H9 (cell line): ENCODE measurements around the gene GRK4. TPM values are rescaled to one million over a fixed set of nuclear protein-coding genes. Genes with fewer than 3 reads are reported as not detected.
A peak's percentile ranks its signal among the peaks of the same experiment; 100 is the strongest.

Source experiments
- DNase-seq: peaks from one replicate; pipeline ENCODE4 v3.0.0-alpha.2; 2017
- H2AFZ ChIP-seq: one replicate; pipeline ENCODE4 v1.6.1; 2013; ENCODE audit warnings: mild to moderate bottlenecking, low read length, control low read depth, moderate library complexity
- H2AK5ac ChIP-seq: 2 replicates; pipeline ENCODE4 v1.6.1; 2013; ENCODE audit warnings: low read length, control low read depth, mixed read lengths; ENCODE audit not compliant: insufficient read length
- H2BK120ac ChIP-seq: one replicate; pipeline ENCODE4 v1.6.1; 2013; ENCODE audit warnings: low read depth, mild to moderate bottlenecking, low read length, control low read depth, inconsistent platforms; ENCODE audit not compliant: poor library complexity, severe bottlenecking
- H2BK12ac ChIP-seq: 2 replicates; pipeline ENCODE4 v1.6.1; 2013; ENCODE audit warnings: low read length, control low read depth, mixed read lengths, low read depth; ENCODE audit not compliant: insufficient read length
- H2BK15ac ChIP-seq: 2 replicates; pipeline ENCODE4 v1.6.1; 2013; ENCODE audit warnings: low read depth, low read length, control low read depth
- H2BK20ac ChIP-seq: one replicate; pipeline ENCODE4 v1.6.1; 2013; ENCODE audit warnings: low read depth, mild to moderate bottlenecking, low read length, control low read depth, inconsistent platforms; ENCODE audit not compliant: poor library complexity, severe bottlenecking
- H2BK5ac ChIP-seq: 2 replicates; pipeline ENCODE4 v1.6.1; 2013; ENCODE audit warnings: low read length, control low read depth, mixed read lengths; ENCODE audit not compliant: insufficient read length
- H3K14ac ChIP-seq: 2 replicates; pipeline ENCODE4 v1.6.1; 2013; ENCODE audit warnings: low read length, control low read depth; ENCODE audit not compliant: insufficient read depth
- H3K18ac ChIP-seq: 2 replicates; pipeline ENCODE4 v1.6.1; 2013; ENCODE audit warnings: low read depth, mild to moderate bottlenecking, mixed read lengths, low read length, control low read depth; ENCODE audit not compliant: insufficient read length
- H3K23ac ChIP-seq: 2 replicates; pipeline ENCODE4 v1.6.1; 2013; ENCODE audit warnings: low read length, control low read depth, mixed read lengths, low read depth; ENCODE audit not compliant: insufficient read length
- H3K23me2 ChIP-seq: 2 replicates; pipeline ENCODE4 v1.6.1; 2013; ENCODE audit warnings: low read depth, mild to moderate bottlenecking, mixed read lengths, low read length, control low read depth; ENCODE audit not compliant: insufficient read length, poor library complexity, severe bottlenecking
- H3K27ac ChIP-seq: 2 replicates; pipeline ENCODE4 v1.5.1; 2013; ENCODE audit warnings: low read length, control low read depth, mixed read lengths, low read depth; ENCODE audit not compliant: insufficient read length
- H3K27me3 ChIP-seq: 2 replicates; pipeline ENCODE4 v1.6.1; 2013; ENCODE audit warnings: low read length, control low read depth, inconsistent platforms; ENCODE audit not compliant: insufficient read depth
- H3K4ac ChIP-seq: 2 replicates; pipeline ENCODE4 v1.6.1; 2013; ENCODE audit warnings: low read depth, mild to moderate bottlenecking, control low read depth, inconsistent platforms, low read length, moderate library complexity
- H3K4me1 ChIP-seq: 2 replicates; pipeline ENCODE4 v1.6.1; 2013; ENCODE audit warnings: low read length, control low read depth, inconsistent platforms; ENCODE audit not compliant: insufficient read depth
- H3K4me2 ChIP-seq: 2 replicates; pipeline ENCODE4 v1.6.1; 2013; ENCODE audit warnings: low read length, control low read depth, mixed read lengths; ENCODE audit not compliant: insufficient read length, insufficient read depth
- H3K56ac ChIP-seq: 2 replicates; pipeline ENCODE4 v1.6.1; 2013; ENCODE audit warnings: low read depth, mild to moderate bottlenecking, mixed read lengths, low read length, control low read depth; ENCODE audit not compliant: insufficient read length
- H3K79me1 ChIP-seq: 2 replicates; pipeline ENCODE4 v1.6.1; 2013; ENCODE audit warnings: low read depth, mild to moderate bottlenecking, moderate library complexity, low read length, control low read depth, inconsistent platforms; ENCODE audit not compliant: insufficient read depth, poor library complexity, severe bottlenecking
- H3K79me2 ChIP-seq: 2 replicates; pipeline ENCODE4 v1.6.1; 2013; ENCODE audit warnings: low read length, control low read depth, inconsistent platforms; ENCODE audit not compliant: insufficient read depth
- H3K9ac ChIP-seq: 2 replicates; pipeline ENCODE4 v1.6.1; 2013; ENCODE audit warnings: low read length, control low read depth, mixed read lengths; ENCODE audit not compliant: insufficient read length; ENCODE audit errors: extremely low read depth
- H3K9me3 ChIP-seq: one replicate; pipeline ENCODE4 v1.6.1; 2013; ENCODE audit warnings: low read depth, low read length, inconsistent platforms; ENCODE audit not compliant: control insufficient read depth
- H3T11ph ChIP-seq: one replicate; pipeline ENCODE4 v1.6.1; 2013; ENCODE audit warnings: mild to moderate bottlenecking, low read length, control low read depth, inconsistent platforms
- H4K20me1 ChIP-seq: one replicate; pipeline ENCODE4 v1.6.1; 2013; ENCODE audit not compliant: control insufficient read depth, insufficient read length, insufficient read depth
- H4K5ac ChIP-seq: 2 replicates; pipeline ENCODE4 v1.6.1; 2013; ENCODE audit warnings: low read depth, mild to moderate bottlenecking, mixed read lengths, low read length, control low read depth; ENCODE audit not compliant: insufficient read length
- H4K8ac ChIP-seq: replicated peaks from 2 replicates; pipeline ENCODE4 v1.6.1; 2013; ENCODE audit warnings: low read length, control low read depth, mixed read lengths, low read depth; ENCODE audit not compliant: insufficient read length
- H4K91ac ChIP-seq: 2 replicates; pipeline ENCODE4 v1.6.1; 2013; ENCODE audit warnings: low read depth, mild to moderate bottlenecking, moderate library complexity, mixed read lengths, low read length, control low read depth; ENCODE audit not compliant: insufficient read length
- H3K27ac Mint-ChIP-seq, 3 experiments: 2 replicates in 2 of 3; 3 replicates in 1 of 3; pipeline ENCODE4 v1.8.0; 2020 to 2021; ENCODE audit warnings: mixed read lengths in 3 of 3, mild to moderate bottlenecking in 1 of 3, moderate library complexity in 1 of 3
- H3K27me3 Mint-ChIP-seq: 2 replicates; pipeline ENCODE4 v1.8.0; 2021; ENCODE audit warnings: low read depth, mild to moderate bottlenecking, moderate library complexity, mixed read lengths
- H3K36me3 Mint-ChIP-seq, 3 experiments: 2 replicates in 2 of 3; 3 replicates in 1 of 3; pipeline ENCODE4 v1.8.0; 2020 to 2021; ENCODE audit warnings: low read depth in 3 of 3, mixed read lengths in 3 of 3; ENCODE audit not compliant: insufficient read depth in 1 of 3
- H3K4me1 Mint-ChIP-seq, 2 experiments: 2 replicates each; pipeline ENCODE4 v1.8.0; 2020; ENCODE audit warnings: mixed read lengths in 2 of 2
- H3K4me3 Mint-ChIP-seq, 2 experiments: 2 replicates in 1 of 2; 3 replicates in 1 of 2; pipeline ENCODE4 v1.8.0; 2020 to 2021; ENCODE audit warnings: mild to moderate bottlenecking in 2 of 2, mixed read lengths in 2 of 2, moderate library complexity in 1 of 2
- H3K9me3 Mint-ChIP-seq, 2 experiments: 2 replicates in 1 of 2; 3 replicates in 1 of 2; pipeline ENCODE4 v1.8.0; 2020; ENCODE audit warnings: mild to moderate bottlenecking in 2 of 2, mixed read lengths in 2 of 2, moderate library complexity in 1 of 2
- WGBS: extraction: QIAGEN DNeasy Blood & Tissue Kit; methylation state at CpG from one replicate; pipeline ENCODE4 v1.1.7; 2013; ENCODE audit warnings: missing lambda C conversion rate, low lambda C conversion rate, mixed read lengths; ENCODE audit not compliant: insufficient read length; ENCODE audit errors: extremely low coverage; 5-methylcytosine and 5-hydroxymethylcytosine counted together
- total RNA-seq: library from RNA; stranded (reverse); gene quantifications from 2 replicates; pipeline ENCODE4 v1.2.1, GENCODE V29; 2021
- TF ChIP-seq, protein P1 (sequence below): fragments of 200-600 bp; sonication (generic); conservative IDR thresholded peaks from 3 replicates; pipeline ENCODE4 v1.8.0; 2021; ENCODE audit warnings: antibody characterized with exemption, mild to moderate bottlenecking

Gene GRK4
- total RNA-seq, 1 experiment from 2014 or later = 4.8 TPM

DNA sequence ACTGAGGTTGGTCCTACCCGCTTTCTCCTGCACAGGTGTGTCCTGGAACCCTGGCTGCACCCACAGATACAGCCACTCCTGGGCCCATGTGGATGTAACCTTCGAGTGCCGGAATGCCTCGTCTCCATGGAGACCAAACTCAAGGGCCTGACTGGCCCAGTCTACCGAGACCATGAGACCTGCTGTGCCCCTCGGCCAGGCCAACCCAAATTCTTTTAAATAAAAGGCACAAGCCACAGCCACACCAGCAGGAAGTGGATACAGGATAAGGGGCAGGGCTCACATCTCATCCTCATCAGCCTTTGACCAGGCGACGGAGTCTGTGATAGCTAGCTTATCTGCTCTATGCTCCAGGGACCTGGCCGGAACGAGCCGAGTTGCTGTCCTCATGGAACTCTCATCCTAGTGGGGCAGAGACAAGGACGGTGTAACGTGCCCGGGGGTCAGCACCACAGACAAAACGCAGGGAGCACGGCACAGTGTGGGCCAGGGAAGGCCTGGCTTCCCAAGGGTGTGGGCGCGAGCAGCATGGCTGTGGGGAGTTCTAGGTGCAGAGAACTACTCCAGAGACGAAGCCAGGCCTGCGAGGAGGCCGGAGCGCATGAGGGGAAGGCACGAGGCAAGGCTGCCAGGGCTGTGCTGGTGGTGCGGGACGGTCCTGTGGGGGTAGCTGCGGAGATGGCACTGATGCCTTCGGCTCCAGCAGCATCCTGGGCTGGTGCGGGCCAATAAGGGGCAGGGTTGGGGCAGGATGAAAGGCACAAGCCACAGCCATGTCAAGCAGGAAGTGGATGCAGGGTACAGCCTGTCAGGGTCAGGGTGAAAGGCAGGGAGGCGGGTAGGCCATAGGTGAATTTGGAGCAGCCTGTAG is 22.9 kb upstream of the GRK4 start:
- no peaks in the 10 kb centered on the region for H3K9me3 Mint-ChIP-seq
- H3K27me3 ChIP-seq = no peaks in the 10 kb centered on the region
- no peak overlapping the region for H3K23ac ChIP-seq
- H3K79me2 ChIP-seq = no peaks in the 10 kb centered on the region; the same call in 1 of the 2 replicates
- peaks cover under 1% of the 10 kb centered on the region for H3K23me2 ChIP-seq
- WGBS = no CpG with 5 or more reads among the region's 29 CpGs
- H3K4ac ChIP-seq = no peak overlapping the region
- no peaks in the 10 kb centered on the region for H3K4me1 ChIP-seq
- H3T11ph ChIP-seq = no peak overlapping the region
- no peak overlapping the region for H3K9ac ChIP-seq
- no peak overlapping the region for H3K18ac ChIP-seq
- no peak overlapping the region for H2BK15ac ChIP-seq
- no peaks in the 10 kb centered on the region for H3K79me1 ChIP-seq
- H2BK12ac ChIP-seq = no peak overlapping the region
- H3K27me3 Mint-ChIP-seq = no peaks in the 10 kb centered on the region
- H2BK20ac ChIP-seq = no peak overlapping the region
- H3K14ac ChIP-seq = no peak overlapping the region
- H2BK120ac ChIP-seq = no peak overlapping the region
- no peak overlapping the region for H2AFZ ChIP-seq
- H3K27ac Mint-ChIP-seq = peak overlapping the region in 2 of 3 experiments; percentile 18 to 75; a peak in 4 of 7 replicates
- no peak overlapping the region for H4K8ac ChIP-seq
- H3K36me3 Mint-ChIP-seq = peaks cover 57 to 92% (median 89%) of the 10 kb centered on the region in 3 experiments; a peak in 6 of 7 replicates
- DNase-seq = no peak
- H4K20me1 ChIP-seq = no peaks in the 10 kb centered on the region
- H3K4me3 Mint-ChIP-seq = no peak overlapping the region
- H3K56ac ChIP-seq = no peak overlapping the region
- H4K5ac ChIP-seq = no peak overlapping the region
- no peak overlapping the region for H2AK5ac ChIP-seq
- TF ChIP-seq, protein P1, sequence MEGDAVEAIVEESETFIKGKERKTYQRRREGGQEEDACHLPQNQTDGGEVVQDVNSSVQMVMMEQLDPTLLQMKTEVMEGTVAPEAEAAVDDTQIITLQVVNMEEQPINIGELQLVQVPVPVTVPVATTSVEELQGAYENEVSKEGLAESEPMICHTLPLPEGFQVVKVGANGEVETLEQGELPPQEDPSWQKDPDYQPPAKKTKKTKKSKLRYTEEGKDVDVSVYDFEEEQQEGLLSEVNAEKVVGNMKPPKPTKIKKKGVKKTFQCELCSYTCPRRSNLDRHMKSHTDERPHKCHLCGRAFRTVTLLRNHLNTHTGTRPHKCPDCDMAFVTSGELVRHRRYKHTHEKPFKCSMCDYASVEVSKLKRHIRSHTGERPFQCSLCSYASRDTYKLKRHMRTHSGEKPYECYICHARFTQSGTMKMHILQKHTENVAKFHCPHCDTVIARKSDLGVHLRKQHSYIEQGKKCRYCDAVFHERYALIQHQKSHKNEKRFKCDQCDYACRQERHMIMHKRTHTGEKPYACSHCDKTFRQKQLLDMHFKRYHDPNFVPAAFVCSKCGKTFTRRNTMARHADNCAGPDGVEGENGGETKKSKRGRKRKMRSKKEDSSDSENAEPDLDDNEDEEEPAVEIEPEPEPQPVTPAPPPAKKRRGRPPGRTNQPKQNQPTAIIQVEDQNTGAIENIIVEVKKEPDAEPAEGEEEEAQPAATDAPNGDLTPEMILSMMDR = no peak
- no peak overlapping the region for H2BK5ac ChIP-seq
- peaks cover 23% of the 10 kb centered on the region in 2 experiments for H3K4me1 Mint-ChIP-seq
- no peak overlapping the region for H4K91ac ChIP-seq
- H3K27ac ChIP-seq = no peak overlapping the region
- H3K9me3 ChIP-seq = no peaks in the 10 kb centered on the region
- H3K4me2 ChIP-seq = no peak overlapping the region
